Limb (tissue), 2 donors: ENCODE measurements around the gene TMEM43.
A peak's percentile ranks its signal among the peaks of the same experiment; 100 is the strongest.

Experiments
- DNase-seq, 2 donors: peaks; one replicate each; pipeline ENCODE4 v3.0.0-alpha.2; 2016; ENCODE audit errors: extremely low spot score in 2 of 2

TMEM43 gene

GRCh38 chr3:14122301-14122700, 2.6 kb upstream of the TMEM43 start:
- no peak for DNase-seq

GRCh38 chr3:14123308-14124222, 1.3 kb upstream of the TMEM43 start:
- peak in 1 of 2 donors; percentile 23 for DNase-seq

- DNase-seq = peak in 1 of 2 donors; percentile 51
These were observed 633 bp upstream of the TMEM43 start for GRCh38 chr3:14124223-14124614.

GRCh38 chr3:14125193-14126016, 553 bp downstream of the TMEM43 start:
- peak in 1 of 2 donors; percentile 24 for DNase-seq

- DNase-seq = peak in 1 of 2 donors; percentile 8
These were observed 1.4 kb downstream of the TMEM43 start for GRCh38 chr3:14126017-14126886.

- DNase-seq = peak in 1 of 2 donors; percentile 6
These were observed 2.1 kb downstream of the TMEM43 start for GRCh38 chr3:14126887-14127505.

- peak in 1 of 2 donors; percentile 8 for DNase-seq
These were observed 2.8 kb downstream of the TMEM43 start for GRCh38 chr3:14127516-14128161.

- no peak for DNase-seq
These were observed 3.9 kb downstream of the TMEM43 start for GRCh38 chr3:14128724-14129123.

GRCh38 chr3:14129296-14129695, 4.4 kb downstream of the TMEM43 start:
- peak in 1 of 2 donors; percentile 6 for DNase-seq

GRCh38 chr3:14130230-14130629, 5.4 kb downstream of the TMEM43 start:
- no peak for DNase-seq

- DNase-seq = no peak
These were observed 5.9 kb downstream of the TMEM43 start for GRCh38 chr3:14130707-14131106.

GRCh38 chr3:14131134-14131533, 6.3 kb downstream of the TMEM43 start:
- no peak for DNase-seq

GRCh38 chr3:14132120-14132519, 7.3 kb downstream of the TMEM43 start:
- no peak for DNase-seq

- DNase-seq = no peak
These were observed 7.8 kb downstream of the TMEM43 start for GRCh38 chr3:14132689-14133088.

- no peak for DNase-seq
These were observed 8.4 kb downstream of the TMEM43 start for GRCh38 chr3:14133188-14133800.

GRCh38 chr3:14133876-14134275, 9.0 kb downstream of the TMEM43 start:
- no peak for DNase-seq

- DNase-seq = no peak
These were observed 9.4 kb downstream of the TMEM43 start for GRCh38 chr3:14134291-14134690.

- DNase-seq = no peak
These were observed 10.7 kb downstream of the TMEM43 start for GRCh38 chr3:14135581-14135980.

- DNase-seq = no peak
These were observed 12.2 kb downstream of the TMEM43 start for GRCh38 chr3:14137004-14137403.

GRCh38 chr3:14137445-14137844, 12.6 kb downstream of the TMEM43 start:
- no peak for DNase-seq
